ENCODE measurements around the gene ASCL3. TPM values are rescaled to one million over a fixed set of nuclear protein-coding genes. Genes with fewer than 3 reads are reported as not detected.

ASCL3 gene
- total and polyA plus RNA-seq, 2 of the 8 experiments (the other 6 are each of a cell fraction or from before 2014, with no cell fraction given): not detected

DNA sequence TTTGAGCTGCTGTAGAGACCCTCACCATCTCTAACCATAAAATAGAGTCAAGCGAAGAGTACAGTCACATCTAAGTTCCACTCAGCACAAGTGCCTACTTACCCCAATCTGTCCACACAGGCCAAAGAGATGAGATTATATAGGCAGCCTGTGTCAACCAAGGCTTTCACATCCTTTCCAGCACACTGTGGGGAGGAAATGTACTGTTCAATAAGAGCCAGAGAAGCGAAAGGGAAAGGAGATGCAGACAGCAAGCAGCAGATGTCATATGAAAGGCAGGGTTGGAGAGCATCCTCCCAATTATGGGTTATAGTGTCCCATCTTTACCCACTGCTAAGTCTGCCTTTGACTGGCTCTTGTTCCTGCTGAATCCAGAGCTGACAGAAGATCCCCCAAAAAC, 44.6 kb upstream of the ASCL3 start:
- Histone ChIP-seq H3K9me3 (ENCODE audit: insufficient read depth in 2 of 2, low read depth in 1 of 2, low read length in 1 of 2) (no peaks in the 10 kb centered on the region), H3K27ac (ENCODE audit: low read depth, low read length) (no peak overlapping the region), H3K18ac (ENCODE audit: extremely low read depth, low read length) (no peak overlapping the region), H2BK120ac (replicated peaks; ENCODE audit: low read depth, low read length) (no peak overlapping the region), H4K91ac (replicated peaks; ENCODE audit: insufficient read length, low read length) (no peak overlapping the region), H3K4me1 (replicated peaks in 1 of 4; ENCODE audit: control insufficient read depth in 3 of 4, insufficient read depth in 4 of 4, low read length in 3 of 4) (no peaks in the 10 kb centered on the region; a peak in 2 of 7 replicates), H4K5ac (ENCODE audit: insufficient read length, low read depth, low read length) (no peak overlapping the region), H2BK20ac (ENCODE audit: low read length) (no peak overlapping the region), H2AFZ (ENCODE audit: low read length) (no peak overlapping the region), H3K14ac (ENCODE audit: insufficient read length) (no peak overlapping the region), H2AK5ac (ENCODE audit: low read depth, low read length) (no peak overlapping the region), H3K23ac (ENCODE audit: insufficient read length) (no peak overlapping the region), H3K23me2 (ENCODE audit: low read depth, low read length) (no peaks in the 10 kb centered on the region), H3K79me2 (ENCODE audit: control insufficient read depth in 1 of 2, insufficient read depth in 2 of 2, low read length in 2 of 2) (no peaks in the 10 kb centered on the region), H2BK12ac (ENCODE audit: low read depth, low read length) (no peak overlapping the region), H3K79me1 (ENCODE audit: low read depth, low read length) (no peaks in the 10 kb centered on the region), H3K4me3 (ENCODE audit: extremely low read depth in 1 of 4, insufficient read depth in 2 of 4, low read depth in 3 of 4, low read length in 4 of 4) (no peak overlapping the region), H3K4me2 (ENCODE audit: insufficient read depth in 1 of 2, low read depth in 2 of 2, low read length in 2 of 2) (no peak overlapping the region), H3K4ac (replicated peaks; ENCODE audit: insufficient read length, low read depth, low read length) (no peak overlapping the region), H3K56ac (replicated peaks; ENCODE audit: insufficient read length, low read depth, low read length) (no peak overlapping the region), H2BK5ac (ENCODE audit: low read depth, low read length) (no peak overlapping the region), H3K9ac (replicated peaks in 1 of 4; ENCODE audit: extremely low read depth in 1 of 4, low read depth in 3 of 4, low read length in 3 of 4) (no peak overlapping the region), H3K36me3 (ENCODE audit: control insufficient read depth in 2 of 4, insufficient read depth in 4 of 4, low read length in 3 of 4) (no peaks in the 10 kb centered on the region), H4K20me1 (replicated peaks in 1 of 2; ENCODE audit: control insufficient read depth in 1 of 2, insufficient read depth in 2 of 2, low read length in 2 of 2) (no peaks in the 10 kb centered on the region), H2BK15ac (ENCODE audit: low read length) (no peak overlapping the region), H3K27me3 (replicated peaks in 1 of 4; ENCODE audit: control insufficient read depth in 3 of 4, extremely low read depth in 1 of 4, insufficient read depth in 3 of 4, low read length in 3 of 4) (no peaks in the 10 kb centered on the region), H4K8ac (ENCODE audit: extremely low read depth, insufficient read depth, low read length) (no peak overlapping the region)
- DNase-seq (ENCODE audit: low read depth in 1 of 2, low spot score in 2 of 2): no peak
- 94% methylated on average over 2 of the region's 2 CpGs; no CpG with 5 or more reads in 1 of the 2 experiments for WGBS, 2 experiments (ENCODE audit: extremely low coverage in 1 of 2, insufficient coverage in 1 of 2, insufficient read length in 1 of 2, insufficient replicate concordance in 2 of 2, low coverage in 1 of 2, low lambda C conversion rate in 2 of 2, missing lambda C conversion rate in 1 of 2)
- no peak for TF ChIP-seq JUND (IDR thresholded peaks at IDR 0.05; ENCODE audit: low read length)
- TF ChIP-seq SP1 (IDR thresholded peaks at IDR 0.05; ENCODE audit: low read depth, low read length): no peak
- no peak for TF ChIP-seq MAX (IDR thresholded peaks at IDR 0.05)
- POLR2A ChIA-PET (ENCODE audit: partially characterized antibody): no interaction called here
- CTCF ChIA-PET (ENCODE audit: partially characterized antibody): interaction anchor here (1.5 to 2.6 kb wide), 3 partner anchors 28 to 65 kb away, joined by 3 to 13 read pairs (median 7); no protein-coding TSS in a partner anchor
- FAIRE-seq: no peak

Data from H1 (cell line).